PC-3 (cell line): ENCODE data around the gene C16orf74. TPM values are rescaled to one million over a fixed set of nuclear protein-coding genes. Genes with fewer than 3 reads are reported as not detected.

ENCODE experiments used
- ATAC-seq: fragments of 200-7000 bp; cut with Tn5 transposase; 2 replicates; pipeline ENCODE4 v1.9.1; 2020; ENCODE audit warnings: mild to moderate bottlenecking, moderate library complexity
- BruUV-seq: library from RNA; stranded (reverse); fragments of 400-500 nt; replicated peaks from 2 replicates; lab custom pipeline; 2021; lab: Mats Ljungman, UMichigan
- CTCF ChIA-PET: fragments of 300-600 bp; sonication (Branson Sonifier 250); formaldehyde crosslinking; loops from one replicate; lab custom pipeline; 2022; ENCODE audit warnings: antibody characterized with exemption; lab: Charles Lee
- POLR2A ChIA-PET: fragments of 300-600 bp; sonication (Branson Sonifier 250); formaldehyde crosslinking; loops from one replicate; lab custom pipeline; 2022; ENCODE audit warnings: antibody characterized with exemption; ENCODE audit not compliant: unreplicated experiment; lab: Charles Lee
- DNase-seq: peaks from one replicate; pipeline ENCODE4 v3.0.0-alpha.2; 2015
- H2AFZ ChIP-seq: fragments of 300-600 bp; sonication (generic); 2 replicates; pipeline ENCODE4 v1.6.0; 2016; ENCODE audit warnings: antibody characterized with exemption, low read length
- H3F3A ChIP-seq: fragments of 300-600 bp; sonication (generic); one replicate; pipeline ENCODE4 v1.6.0; 2017; ENCODE audit warnings: antibody characterized with exemption, low read length, control low read depth, mild to moderate bottlenecking; ENCODE audit not compliant: unreplicated experiment
- H3K27ac ChIP-seq: fragments of 300-600 bp; sonication (generic); 2 replicates; pipeline ENCODE4 v1.5.1; 2016; ENCODE audit warnings: mild to moderate bottlenecking, low read length
- H3K27me3 ChIP-seq: fragments of 300-600 bp; sonication (generic); 2 replicates; pipeline ENCODE4 v1.6.1; 2016; ENCODE audit warnings: low read length, mixed read lengths
- H3K36me3 ChIP-seq: fragments of 300-600 bp; sonication (generic); 2 replicates; pipeline ENCODE4 v1.6.1; 2016; ENCODE audit warnings: low read depth, mixed run types, low read length, mixed read lengths
- H3K4me1 ChIP-seq: fragments of 300-600 bp; sonication (generic); 2 replicates; pipeline ENCODE4 v1.5.1; 2016; ENCODE audit warnings: low read length; ENCODE audit not compliant: insufficient read depth
- H3K4me2 ChIP-seq: fragments of 300-600 bp; sonication (generic); 2 replicates; pipeline ENCODE4 v1.6.0; 2016; ENCODE audit warnings: low read length
- H3K4me3 ChIP-seq: fragments of 300-600 bp; sonication (generic); 2 replicates; pipeline ENCODE4 v1.5.1; 2016; ENCODE audit warnings: mild to moderate bottlenecking, low read length, mixed read lengths
- H3K79me2 ChIP-seq: fragments of 300-600 bp; sonication (generic); 2 replicates; pipeline ENCODE4 v1.6.1; 2017; ENCODE audit warnings: low read length, mixed read lengths
- H3K9ac ChIP-seq: fragments of 300-600 bp; sonication (generic); 2 replicates; pipeline ENCODE4 v1.6.0; 2016; ENCODE audit warnings: mild to moderate bottlenecking, low read length
- H3K9me2 ChIP-seq: fragments of 300-600 bp; sonication (generic); replicated peaks from 2 replicates; pipeline ENCODE4 v1.6.1; 2016; ENCODE audit warnings: mixed run types, low read length, mixed read lengths
- H3K9me3 ChIP-seq: fragments of 300-600 bp; sonication (generic); 2 replicates; pipeline ENCODE4 v1.6.1; 2016; ENCODE audit warnings: low read length, mixed read lengths
- H4K20me1 ChIP-seq: fragments of 300-600 bp; sonication (generic); 2 replicates; pipeline ENCODE4 v1.6.1; 2016; ENCODE audit warnings: low read length, mixed read lengths
- CTCF ChIP-seq: fragments of 300-600 bp; sonication (generic); conservative IDR thresholded peaks from 2 replicates; pipeline ENCODE4 v1.5.1; 2017; ENCODE audit warnings: antibody characterized with exemption, low read depth, mild to moderate bottlenecking, low read length
- EZH2 ChIP-seq: fragments of 300-600 bp; sonication (generic); IDR thresholded peaks from one replicate; pipeline ENCODE4 v1.6.1; 2017; ENCODE audit warnings: antibody characterized with exemption, mild to moderate bottlenecking, low read length; ENCODE audit not compliant: unreplicated experiment
- EZH2phosphoT487 ChIP-seq: fragments of 300-600 bp; sonication (generic); IDR thresholded peaks from 2 replicates; pipeline ENCODE4 v1.6.1; 2018; ENCODE audit warnings: mild to moderate bottlenecking, antibody characterized with exemption, low read length, borderline replicate concordance
- intact Hi-C: fragments of 100-400 bp; cut with micrococcal nuclease; formaldehyde crosslinking; loops from 2 replicates; pipeline ENCODE4 v1.9.0; 2023
- total RNA-seq: library from RNA; depleted of rRNA; stranded (reverse); fragments of >200 nt; gene quantifications from 2 replicates; pipeline ENCODE4 v1.2.3, GENCODE V29; 2014

Gene C16orf74
- total RNA-seq, 1 experiment from 2014 or later, result 71.0 TPM

- intact Hi-C loops, result no loop called here
- H3K27me3 ChIP-seq, result no peaks in the 10 kb centered on the region
These were observed 90.9 kb downstream of the C16orf74 start for GRCh38 chr16:85659805-85660511.

GRCh38 chr16:85659336-85659735 lies 91.6 kb downstream of the C16orf74 start:
- DNase-seq (no peak), ATAC-seq (no peak)
- peaks cover 11% of the 10 kb centered on the region; the same call in 1 of the 2 replicates for H3K36me3 ChIP-seq
- no peaks in the 10 kb centered on the region for H3F3A ChIP-seq
- no peak overlapping the region for H3K4me3 ChIP-seq
- H3K9me3 ChIP-seq, result no peaks in the 10 kb centered on the region
- intact Hi-C loops, result no loop called here
- no peaks in the 10 kb centered on the region for H3K9me2 ChIP-seq
- H3K4me1 ChIP-seq, result no peaks in the 10 kb centered on the region
- no peak overlapping the region for H3K9ac ChIP-seq
- H3K27ac ChIP-seq, result no peak overlapping the region
- no peaks in the 10 kb centered on the region for H4K20me1 ChIP-seq
- H3K27me3 ChIP-seq, result no peaks in the 10 kb centered on the region
- H2AFZ ChIP-seq, result no peak overlapping the region
- TF ChIP-seq EZH2phosphoT487 (no peak), CTCF (no peak), EZH2 (no peak)
- no peak overlapping the region for H3K4me2 ChIP-seq
- ChIA-PET CTCF (interaction anchor here (0.6 kb wide), 1 partner anchor 84 kb away, joined by 11 read pairs; no protein-coding TSS in a partner anchor), POLR2A (no interaction called here)
- no TSS peak for BruUV-seq
- no peaks in the 10 kb centered on the region for H3K79me2 ChIP-seq

More at GRCh38 chr16:85659805-85660511, 90.9 kb downstream of the C16orf74 start:
- H3K79me2 ChIP-seq, result no peaks in the 10 kb centered on the region
- ATAC-seq (peak; percentile 84), DNase-seq (peak; percentile 58)
- H2AFZ ChIP-seq, result no peak overlapping the region
- no peak overlapping the region for H3K27ac ChIP-seq
- CTCF ChIA-PET, result interaction anchor here (0.6 kb wide), 1 partner anchor 84 kb away, joined by 11 read pairs; no protein-coding TSS in a partner anchor
- H3K4me2 ChIP-seq, result no peak overlapping the region
- no peaks in the 10 kb centered on the region for H3F3A ChIP-seq
- H3K9me2 ChIP-seq, result no peaks in the 10 kb centered on the region
- no peaks in the 10 kb centered on the region for H3K9me3 ChIP-seq
- no peak overlapping the region for H3K9ac ChIP-seq
- no peaks in the 10 kb centered on the region for H4K20me1 ChIP-seq
- H3K4me3 ChIP-seq, result no peak overlapping the region
- no TSS peak for BruUV-seq
- TF ChIP-seq CTCF, result peak; percentile 88
- no peak for TF ChIP-seq EZH2phosphoT487
- H3K4me1 ChIP-seq, result no peaks in the 10 kb centered on the region
- peaks cover 11% of the 10 kb centered on the region; the same call in 1 of the 2 replicates for H3K36me3 ChIP-seq
- POLR2A ChIA-PET, result no interaction called here
